GM19025 (cell line): Measurements from ENCODE around the gene RAP1GAP2.
A peak's percentile ranks its signal among the peaks of the same experiment; 100 is the strongest.
"Not testable (repeated sequence)": the region's sequence is repeated elsewhere in the genome, so short reads cannot be mapped to it uniquely, and the experiment has no call there.

Source experiments
- ATAC-seq: cut with Tn5 transposase; IDR thresholded peaks from one replicate; pipeline ENCODE4 v1.9.1; 2021; ENCODE audit warnings: mild to moderate bottlenecking, low read depth, moderate library complexity; ENCODE audit not compliant: unreplicated experiment

Gene RAP1GAP2

GRCh38 chr17:2986925-2987324 lies 190.7 kb downstream of the RAP1GAP2 start:
- no peak for ATAC-seq

DNA sequence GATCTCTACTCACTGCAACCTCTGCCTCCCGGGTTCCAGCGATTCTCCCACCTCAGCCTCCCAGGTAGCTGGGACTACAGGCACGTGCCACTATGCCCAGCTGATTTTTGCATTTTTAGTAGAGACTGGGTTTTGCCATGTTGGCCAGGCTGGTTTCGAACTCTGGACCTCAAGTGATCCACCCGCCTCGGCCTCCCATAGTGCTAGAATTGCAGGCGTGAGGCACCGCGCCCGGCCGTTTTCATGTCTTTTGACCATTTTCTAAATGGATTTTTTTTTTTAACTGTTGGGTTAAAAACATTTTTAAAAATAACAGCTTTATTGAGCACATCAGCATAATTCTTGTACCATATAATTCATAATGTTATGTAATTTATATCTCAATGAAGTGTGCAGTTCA lies 193.2 kb downstream of the RAP1GAP2 start:
- not testable (repeated sequence) for ATAC-seq

DNA sequence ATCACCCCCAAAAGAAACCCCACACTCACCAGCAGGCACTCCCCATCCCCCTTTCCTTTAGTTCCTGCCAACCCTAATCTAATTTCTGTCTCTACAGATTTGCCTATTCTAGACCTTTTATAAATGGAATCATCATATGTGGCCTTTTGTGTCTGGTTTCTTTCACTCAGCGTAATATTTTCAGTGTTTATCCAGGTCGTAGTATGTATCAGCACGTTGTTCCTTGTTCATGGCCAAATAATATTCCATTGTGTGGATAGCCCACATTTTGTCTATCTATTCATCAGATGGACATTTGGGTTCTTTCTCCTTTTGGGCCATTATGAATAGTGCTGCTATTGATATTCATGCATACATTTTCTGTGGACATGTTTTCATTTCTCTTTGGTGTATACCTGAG lies 193.6 kb downstream of the RAP1GAP2 start:
- no peak for ATAC-seq

- no peak for ATAC-seq
These were observed 194.2 kb downstream of the RAP1GAP2 start for GRCh38 chr17:2990396-2990795.

DNA sequence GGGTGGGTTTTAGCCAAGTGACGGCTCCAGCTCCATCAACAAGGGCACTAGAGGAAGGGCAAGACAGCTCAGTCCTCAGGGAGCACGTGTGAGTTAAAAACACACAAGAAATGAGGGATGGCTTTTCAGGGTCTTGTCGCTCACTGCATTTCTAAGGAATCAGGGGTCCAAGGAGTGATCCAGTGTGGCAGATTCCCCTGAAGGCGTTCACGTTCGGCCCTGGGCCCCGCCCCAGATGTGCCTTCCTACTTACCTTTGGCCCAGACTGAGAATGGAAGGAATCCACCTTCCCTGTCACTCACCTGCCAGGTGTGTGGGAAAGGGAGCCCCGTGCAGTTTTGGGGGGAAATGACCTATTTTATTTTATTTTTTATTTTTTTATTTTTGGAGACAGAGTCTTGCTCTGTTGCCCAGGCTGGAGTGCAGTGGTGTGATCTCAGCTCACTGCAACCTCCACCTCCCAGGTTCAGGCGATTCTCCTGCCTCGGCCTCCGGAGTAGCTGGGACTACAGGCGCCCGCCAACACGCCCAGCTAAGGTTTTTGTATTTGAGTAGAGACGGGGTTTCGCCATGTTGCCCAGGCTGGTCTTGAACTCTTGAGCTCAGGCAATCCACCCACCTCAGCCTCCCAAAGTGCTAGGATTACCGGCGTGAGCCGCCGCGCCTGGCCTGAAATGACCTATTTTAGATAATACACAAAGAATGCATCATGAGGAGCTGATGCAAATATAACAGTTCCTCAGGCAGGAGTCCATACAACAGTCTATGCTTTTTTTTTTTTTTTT lies 195.3 kb downstream of the RAP1GAP2 start:
- ATAC-seq = not testable (repeated sequence)

- no peak for ATAC-seq
These were observed 198.2 kb downstream of the RAP1GAP2 start for GRCh38 chr17:2994441-2994840.

DNA sequence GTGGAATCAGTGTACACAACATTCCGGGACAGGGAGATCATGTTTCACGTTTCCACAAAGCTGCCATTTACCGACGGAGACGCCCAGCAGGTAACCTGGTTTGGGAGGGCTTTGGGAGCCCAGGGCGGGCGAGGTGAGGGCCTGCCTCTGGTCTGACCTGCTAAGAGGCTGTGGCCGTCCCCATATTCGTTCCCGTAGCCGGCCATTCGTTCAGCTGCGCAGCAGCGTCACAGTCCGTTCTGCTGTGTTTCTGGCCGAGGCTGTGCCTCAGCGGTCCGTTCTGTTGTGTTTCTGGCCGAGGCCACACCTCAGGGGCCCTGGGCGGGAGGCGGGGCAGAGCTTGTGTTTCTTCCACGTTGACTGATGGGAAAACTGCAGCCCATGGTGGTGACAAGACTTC lies 199.1 kb downstream of the RAP1GAP2 start:
- ATAC-seq = no peak

DNA sequence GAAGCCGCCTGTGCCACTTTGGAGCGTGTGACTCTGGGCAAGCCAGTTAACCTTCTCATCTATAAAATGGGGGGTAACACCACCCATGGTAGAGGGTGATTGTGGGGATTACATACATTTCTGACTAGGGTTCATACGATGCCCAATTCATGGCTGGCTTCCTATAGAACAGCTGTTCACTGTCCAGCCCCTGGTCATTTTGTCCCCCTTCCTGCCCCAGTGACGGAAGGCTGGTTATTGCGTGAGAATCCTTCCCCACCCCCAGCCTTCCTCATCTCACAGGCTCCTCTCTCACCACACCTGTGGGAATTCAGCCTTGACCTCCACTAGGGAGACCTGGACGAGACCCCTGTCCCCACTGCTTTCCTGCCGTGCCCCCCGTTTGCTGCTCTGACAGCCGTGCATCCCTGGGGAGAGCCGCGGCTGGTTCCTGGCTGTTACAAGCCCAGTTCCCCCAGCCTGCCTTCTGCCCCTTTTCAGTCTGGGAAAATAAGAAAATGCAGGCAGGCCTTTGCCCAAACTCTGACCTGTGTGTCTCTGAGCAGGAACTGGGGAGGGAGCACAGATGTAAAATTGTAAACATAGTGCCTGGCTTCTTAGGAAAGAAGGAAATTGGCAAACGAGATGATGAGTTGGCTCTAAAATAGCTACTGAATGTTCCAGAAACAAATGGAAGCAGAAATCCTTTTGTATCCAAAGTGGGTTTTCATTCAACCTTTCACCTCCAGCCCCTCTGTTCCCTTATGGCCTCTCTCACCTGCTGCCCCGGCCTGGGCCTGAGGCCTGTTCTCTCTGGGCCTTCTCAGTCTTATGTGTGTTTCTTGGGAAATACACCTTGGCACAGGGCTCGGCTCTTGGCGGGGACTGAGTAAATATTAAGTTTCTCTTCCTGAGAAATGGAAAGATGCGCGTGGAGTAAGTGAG lies 199.9 kb downstream of the RAP1GAP2 start:
- no peak for ATAC-seq

GRCh38 chr17:2996810-2997670 lies 200.8 kb downstream of the RAP1GAP2 start:
- no peak for ATAC-seq

DNA sequence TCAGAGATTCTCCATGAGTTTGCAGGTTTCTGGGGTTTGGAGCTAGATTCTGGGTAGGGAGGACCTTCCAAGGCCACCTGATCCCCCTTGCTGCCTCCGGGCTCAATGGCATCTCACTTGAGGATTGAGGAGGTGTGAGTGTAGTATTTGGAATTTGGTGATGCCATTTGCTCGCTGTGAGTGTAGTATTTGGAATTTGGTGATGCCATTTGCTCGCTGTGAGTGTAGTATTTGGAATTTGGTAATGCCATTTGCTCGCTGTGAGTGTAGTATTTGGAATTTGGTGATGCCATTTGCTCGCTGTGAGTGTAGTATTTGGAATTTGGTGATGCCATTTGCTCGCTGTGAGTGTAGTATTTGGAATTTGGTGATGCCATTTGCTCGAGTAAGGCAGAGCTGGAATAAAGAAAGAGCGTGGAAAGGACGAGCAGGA lies 202.2 kb downstream of the RAP1GAP2 start:
- not testable (repeated sequence) for ATAC-seq

DNA sequence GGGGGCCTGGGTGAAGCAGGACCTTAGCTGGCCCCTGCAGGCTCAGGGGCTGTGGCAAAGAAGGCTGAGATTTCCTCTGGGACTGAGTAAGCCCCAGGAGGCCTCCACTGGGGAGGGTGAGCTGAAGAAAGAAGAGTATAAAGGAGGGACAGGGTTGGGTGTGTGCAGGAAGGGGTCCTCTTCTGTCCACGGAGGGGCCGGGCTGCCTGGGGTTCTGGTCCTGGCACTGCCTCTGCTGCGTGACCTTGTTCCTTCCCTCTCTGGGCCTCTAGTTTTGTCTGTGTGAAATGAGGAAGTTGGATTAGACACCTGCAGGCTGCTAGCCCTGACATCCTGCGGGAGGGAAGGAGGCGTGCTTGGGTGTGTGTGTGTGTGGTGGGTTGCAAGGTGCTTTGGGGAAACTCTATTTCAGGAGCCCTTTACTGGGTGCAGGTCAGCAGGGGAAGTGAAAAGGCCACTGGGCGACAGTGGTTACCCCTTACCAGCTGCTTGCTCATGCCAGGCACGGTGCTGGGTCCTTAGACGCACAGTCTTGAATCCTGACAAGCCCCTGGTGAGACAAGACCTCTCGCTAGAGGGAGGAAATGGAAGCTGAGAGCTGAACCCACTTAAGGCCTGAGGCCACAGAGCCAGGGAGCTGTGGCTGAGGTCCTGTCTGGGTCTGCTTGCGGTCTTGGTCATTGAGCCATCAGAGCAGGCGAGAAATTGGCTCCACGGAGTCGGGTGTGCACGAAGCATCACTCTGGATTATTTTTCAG lies 206.5 kb downstream of the RAP1GAP2 start:
- ATAC-seq = peak; percentile 58

DNA sequence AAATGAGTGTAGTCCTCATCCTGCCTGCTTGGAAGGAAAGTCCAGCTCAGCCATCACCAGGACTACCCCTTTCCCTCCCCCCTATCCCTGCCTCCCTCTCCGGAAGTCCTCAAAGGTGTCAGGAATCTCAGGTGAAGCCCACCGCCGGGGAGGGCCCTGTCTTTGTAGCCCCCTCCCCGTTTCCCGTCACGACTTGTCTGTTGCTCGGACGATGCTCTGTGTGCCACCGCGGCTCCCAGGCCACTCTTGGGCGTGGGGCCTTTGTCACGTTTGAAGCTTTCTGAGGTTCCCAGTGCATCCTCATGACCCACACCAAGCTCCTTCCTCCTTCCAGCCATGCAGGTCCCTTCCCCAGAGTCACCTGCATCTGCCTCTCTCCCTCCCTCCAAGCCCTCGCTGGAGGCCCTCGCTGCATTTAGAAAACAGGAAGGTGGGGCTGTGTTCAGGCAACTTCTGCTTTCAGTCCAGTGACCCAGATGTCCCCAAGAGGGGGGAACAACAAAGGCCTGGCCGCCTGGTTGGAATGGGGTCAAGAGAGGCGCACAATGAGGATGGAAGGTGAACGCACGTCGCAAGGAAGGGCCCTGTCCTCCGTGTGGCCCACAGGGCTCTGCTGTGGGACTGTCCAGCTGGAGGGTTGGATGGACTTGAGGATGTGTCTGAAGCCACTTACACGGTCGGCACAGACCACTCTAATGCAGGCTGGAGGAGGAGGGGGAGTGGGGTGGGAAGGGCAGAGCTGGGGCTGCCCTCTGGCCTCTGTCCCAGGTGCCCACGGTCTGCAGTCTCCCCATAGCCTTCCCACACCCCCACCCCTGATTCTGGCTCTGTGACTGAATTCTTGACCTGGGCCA lies 207.3 kb downstream of the RAP1GAP2 start:
- no peak for ATAC-seq

GRCh38 chr17:3004150-3004801 lies 208.0 kb downstream of the RAP1GAP2 start:
- ATAC-seq = no peak

DNA sequence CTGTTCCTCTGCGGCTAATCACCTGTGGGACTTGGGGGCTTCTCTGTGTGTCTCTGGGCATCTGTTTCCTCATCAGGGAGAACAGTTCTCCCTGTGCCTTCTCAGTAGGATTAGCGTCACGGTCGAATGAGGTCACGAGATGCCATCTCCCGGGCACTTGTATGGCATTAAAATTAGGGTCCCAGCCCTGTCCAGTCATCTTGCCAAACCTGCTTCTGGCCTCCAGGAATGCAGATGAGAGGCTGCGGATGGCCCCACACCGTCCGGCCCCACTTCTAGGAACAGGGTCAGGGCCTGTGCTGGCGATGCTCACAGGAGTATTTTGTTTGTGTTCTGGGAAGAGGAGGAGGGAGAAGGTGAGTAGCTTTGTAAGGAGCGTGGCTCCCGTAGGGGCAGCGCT lies 208.7 kb downstream of the RAP1GAP2 start:
- ATAC-seq = no peak

GRCh38 chr17:3005696-3006095 lies 209.5 kb downstream of the RAP1GAP2 start:
- ATAC-seq = no peak

GRCh38 chr17:3006801-3007200 lies 210.6 kb downstream of the RAP1GAP2 start:
- ATAC-seq = no peak

DNA sequence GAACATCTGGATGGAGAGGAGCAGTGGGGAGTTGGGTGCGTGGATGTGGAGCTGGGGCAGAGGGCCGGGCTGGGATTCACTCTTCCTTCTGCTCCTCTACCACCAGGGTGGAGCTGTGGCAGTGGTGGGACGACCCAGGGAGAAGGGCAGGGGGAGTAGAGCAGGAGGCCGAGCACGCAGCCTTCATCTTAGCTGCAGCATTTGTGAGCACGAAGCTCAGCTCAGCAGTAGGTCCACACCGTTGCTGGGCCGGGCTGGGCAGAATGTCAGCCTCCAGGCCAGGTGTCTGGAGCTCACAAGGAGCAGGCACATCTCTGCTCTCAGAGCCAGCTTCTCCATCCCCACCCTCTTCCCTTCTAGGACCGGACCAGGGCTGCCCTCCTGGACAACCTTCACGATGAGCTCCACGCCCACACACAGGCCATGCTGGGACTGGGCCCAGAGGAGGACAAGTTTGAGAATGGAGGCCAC lies 211.4 kb downstream of the RAP1GAP2 start:
- no peak for ATAC-seq
